Fibroblast of pulmonary artery (primary cell): Measurements from ENCODE around the gene LNP1.

Experiments
- DNase-seq: peaks from one replicate; pipeline ENCODE4 v3.0.0-alpha.2; 2010; ENCODE audit warnings: low read depth
- H3K4me3 ChIP-seq: replicated peaks from 2 replicates; pipeline ENCODE4 v1.5.1; 2011; ENCODE audit warnings: low read depth, mild to moderate bottlenecking, control low read depth, low read length, moderate library complexity
- TF ChIP-seq, protein P1 (sequence below): IDR thresholded peaks from 2 replicates; pipeline ENCODE4 v1.5.1; 2011; ENCODE audit warnings: mild to moderate bottlenecking, control low read depth, low read length, inconsistent platforms; ENCODE audit errors: missing control alignments

The LNP1 gene

DNA sequence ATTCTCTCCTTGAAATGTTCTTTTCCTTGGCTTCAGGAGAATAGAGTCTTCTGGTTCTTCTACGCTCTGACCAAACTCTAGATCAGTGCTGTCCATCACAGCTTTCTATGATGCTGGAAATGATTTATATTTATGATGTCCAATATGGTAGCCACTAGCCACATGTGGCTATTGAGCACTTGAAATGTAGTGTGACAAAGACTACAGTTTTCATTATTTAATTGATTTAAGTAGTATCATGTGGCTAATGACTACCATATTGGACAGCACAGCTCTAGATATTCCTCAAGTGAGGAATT is 2.9 kb downstream of the LNP1 start:
- TF ChIP-seq, protein P1, sequence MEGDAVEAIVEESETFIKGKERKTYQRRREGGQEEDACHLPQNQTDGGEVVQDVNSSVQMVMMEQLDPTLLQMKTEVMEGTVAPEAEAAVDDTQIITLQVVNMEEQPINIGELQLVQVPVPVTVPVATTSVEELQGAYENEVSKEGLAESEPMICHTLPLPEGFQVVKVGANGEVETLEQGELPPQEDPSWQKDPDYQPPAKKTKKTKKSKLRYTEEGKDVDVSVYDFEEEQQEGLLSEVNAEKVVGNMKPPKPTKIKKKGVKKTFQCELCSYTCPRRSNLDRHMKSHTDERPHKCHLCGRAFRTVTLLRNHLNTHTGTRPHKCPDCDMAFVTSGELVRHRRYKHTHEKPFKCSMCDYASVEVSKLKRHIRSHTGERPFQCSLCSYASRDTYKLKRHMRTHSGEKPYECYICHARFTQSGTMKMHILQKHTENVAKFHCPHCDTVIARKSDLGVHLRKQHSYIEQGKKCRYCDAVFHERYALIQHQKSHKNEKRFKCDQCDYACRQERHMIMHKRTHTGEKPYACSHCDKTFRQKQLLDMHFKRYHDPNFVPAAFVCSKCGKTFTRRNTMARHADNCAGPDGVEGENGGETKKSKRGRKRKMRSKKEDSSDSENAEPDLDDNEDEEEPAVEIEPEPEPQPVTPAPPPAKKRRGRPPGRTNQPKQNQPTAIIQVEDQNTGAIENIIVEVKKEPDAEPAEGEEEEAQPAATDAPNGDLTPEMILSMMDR: no peak
- DNase-seq: no peak
- H3K4me3 ChIP-seq: no peak overlapping the region

DNA sequence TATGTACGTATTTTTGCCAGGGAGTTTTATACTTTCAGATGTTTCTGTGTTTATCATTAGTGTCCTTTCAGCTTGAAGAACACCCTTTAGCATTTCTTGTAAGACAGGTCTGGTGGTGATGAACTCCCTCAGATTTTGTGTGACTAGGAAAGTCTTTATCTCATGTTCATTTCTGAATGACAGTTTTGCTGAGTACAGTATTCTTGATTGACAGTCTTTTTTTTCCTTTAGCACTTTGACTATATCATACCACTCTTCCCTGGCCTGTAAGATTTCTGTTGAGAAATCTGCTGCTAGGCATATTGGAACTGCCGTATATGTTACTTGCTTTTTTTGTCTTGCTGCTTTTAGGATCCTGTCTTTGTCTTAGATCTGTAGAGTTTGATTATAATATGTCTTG is 5.8 kb downstream of the LNP1 start:
- H3K4me3 ChIP-seq: no peak overlapping the region
- TF ChIP-seq, protein P1: no peak
- DNase-seq: no peak

- DNase-seq: no peak
- no peak overlapping the region for H3K4me3 ChIP-seq
- TF ChIP-seq, protein P1: no peak
Observed at GRCh38 chr3:100407977-100408532, 6.7 kb downstream of the LNP1 start.

DNA sequence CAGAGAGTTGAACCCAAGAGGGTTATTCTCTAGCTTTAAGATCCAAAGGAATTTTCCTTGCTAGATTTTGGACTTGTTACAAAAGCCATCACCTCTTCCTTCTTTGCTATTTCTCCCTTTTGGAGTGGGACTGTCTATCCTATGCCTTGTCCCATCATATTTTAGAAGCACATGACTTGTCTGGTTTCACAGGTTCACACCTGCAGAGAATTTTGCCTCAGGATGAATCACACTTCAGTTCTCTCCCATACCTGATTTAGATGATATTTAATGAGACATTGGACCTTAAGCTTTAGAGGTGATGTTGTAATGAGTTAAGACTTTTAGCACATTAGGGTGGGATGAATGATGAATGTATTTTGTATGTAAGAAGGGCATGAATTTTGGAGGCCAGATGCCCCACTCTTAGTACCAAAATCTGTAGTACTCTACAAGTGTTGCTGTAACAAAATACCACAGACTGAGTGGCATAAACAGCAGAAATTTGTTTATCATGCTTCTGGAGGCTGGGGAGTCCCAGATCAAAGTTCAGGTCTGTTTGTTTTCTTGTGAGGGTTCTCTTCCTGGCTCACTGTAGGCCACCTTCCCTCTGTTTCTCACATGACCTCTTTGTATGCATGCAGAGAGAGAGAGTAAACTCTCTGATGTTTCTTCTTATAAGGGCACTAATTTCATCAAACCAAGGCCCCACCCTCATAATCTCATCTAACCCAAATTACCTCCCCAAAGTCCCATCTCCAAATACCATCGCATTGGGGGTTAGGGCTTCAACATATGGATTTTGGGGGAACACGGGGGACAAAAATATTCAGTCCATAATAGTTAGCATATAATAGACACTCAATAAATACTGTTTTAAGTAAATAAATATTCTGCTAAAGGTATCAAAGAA is 10.0 kb downstream of the LNP1 start:
- no peak for DNase-seq
- no peak overlapping the region for H3K4me3 ChIP-seq
- TF ChIP-seq, protein P1: no peak

DNA sequence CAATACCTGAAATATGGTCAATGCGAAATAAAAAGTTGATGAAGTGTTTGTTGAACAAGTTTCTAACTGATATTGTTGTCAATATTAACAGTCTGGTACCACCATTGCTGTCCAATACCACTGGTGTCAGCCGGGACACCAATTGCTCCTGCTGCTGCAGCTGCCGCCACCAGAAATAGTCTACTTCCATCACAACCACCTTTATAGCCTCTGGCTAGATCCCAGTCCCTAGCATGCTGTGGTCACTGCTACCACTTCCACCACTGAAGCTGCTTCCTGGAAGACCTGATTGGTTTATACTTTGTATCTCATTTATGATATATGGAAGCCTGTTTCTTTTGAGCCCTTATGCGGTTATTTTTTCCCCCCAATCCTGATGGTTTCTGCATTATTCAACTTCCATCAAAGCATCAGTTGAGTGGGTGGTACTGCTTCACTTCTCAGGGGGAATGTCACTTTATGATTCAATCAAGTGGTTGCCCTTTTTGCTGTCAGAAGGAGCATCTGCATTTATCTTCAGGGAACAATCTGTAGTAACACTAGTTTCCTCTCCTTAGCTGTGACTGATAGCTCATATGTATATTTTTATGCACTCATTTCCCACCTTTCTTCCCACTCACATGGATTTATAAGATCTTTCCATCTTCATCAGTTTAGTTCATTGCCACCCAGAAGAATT is 11.7 kb downstream of the LNP1 start:
- no peak for DNase-seq
- TF ChIP-seq, protein P1: no peak
- no peak overlapping the region for H3K4me3 ChIP-seq

DNA sequence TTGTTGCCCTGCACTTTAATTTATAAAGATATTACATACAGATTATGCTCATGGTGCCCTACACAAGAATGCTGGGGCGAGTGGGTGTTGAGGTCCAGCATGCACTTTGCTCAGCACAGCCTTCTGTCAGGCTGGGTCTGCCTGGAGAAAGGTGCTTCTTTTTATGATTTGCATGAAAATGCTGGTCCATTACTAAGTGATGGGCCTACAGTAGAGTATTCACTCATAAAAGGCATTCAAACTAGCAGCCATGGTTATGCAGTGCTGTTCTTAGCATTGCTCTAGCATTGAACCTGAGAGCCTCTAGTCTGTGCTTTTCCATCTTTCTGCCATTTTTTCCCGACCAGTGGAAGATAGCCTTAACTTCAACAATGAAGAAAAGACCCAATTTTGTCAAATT is 12.3 kb downstream of the LNP1 start:
- TF ChIP-seq, protein P1: no peak
- H3K4me3 ChIP-seq: no peak overlapping the region
- no peak for DNase-seq
